G401.6 (cell line): ENCODE measurements around the gene CHMP3.

Experiments used
- FAIRE-seq: peaks from 2 replicates; lab custom pipeline; 2012; peaks lifted over from hg19 to GRCh38; lab: Jason Lieb, UNC

Gene CHMP3

DNA sequence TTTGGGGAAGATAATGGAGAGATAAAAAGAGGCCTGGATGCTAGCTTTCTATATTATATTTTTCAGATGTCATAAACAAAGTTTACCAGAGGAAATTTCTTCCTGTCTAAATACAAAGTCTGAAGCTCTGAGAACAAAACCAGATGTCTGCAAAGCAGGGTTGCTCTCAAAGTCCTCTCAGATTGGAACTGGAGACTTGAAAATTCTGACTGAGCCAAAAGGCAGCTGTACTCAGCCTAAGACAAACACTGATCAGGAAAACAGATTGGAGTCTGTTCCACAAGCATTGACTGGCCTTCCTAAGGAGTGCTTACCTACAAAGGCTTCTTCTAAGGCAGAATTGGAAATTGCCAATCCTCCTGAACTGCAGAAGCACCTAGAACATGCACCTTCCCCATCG, 96.9 kb downstream of the CHMP3 start:
- FAIRE-seq = no peak

DNA sequence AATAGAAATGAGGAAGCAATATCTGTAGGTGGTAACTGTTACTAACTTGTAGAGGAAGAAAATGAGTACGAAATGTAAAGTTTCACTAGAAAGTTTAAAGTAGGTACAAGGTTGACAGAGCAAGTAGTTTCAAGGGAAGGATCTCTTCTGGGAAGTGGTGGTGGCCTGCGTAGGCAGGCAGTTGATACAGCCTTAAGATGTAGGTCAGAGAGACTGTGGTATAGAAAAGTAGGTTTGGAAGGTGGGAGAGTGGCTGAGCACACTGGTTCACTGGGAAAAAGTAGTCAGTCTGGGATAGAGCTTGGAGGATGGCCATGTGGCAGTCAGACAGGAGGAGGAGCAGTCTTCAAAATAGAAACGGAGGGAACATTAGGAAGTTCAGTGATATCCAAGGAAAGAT, 98.6 kb downstream of the CHMP3 start:
- FAIRE-seq = no peak

DNA sequence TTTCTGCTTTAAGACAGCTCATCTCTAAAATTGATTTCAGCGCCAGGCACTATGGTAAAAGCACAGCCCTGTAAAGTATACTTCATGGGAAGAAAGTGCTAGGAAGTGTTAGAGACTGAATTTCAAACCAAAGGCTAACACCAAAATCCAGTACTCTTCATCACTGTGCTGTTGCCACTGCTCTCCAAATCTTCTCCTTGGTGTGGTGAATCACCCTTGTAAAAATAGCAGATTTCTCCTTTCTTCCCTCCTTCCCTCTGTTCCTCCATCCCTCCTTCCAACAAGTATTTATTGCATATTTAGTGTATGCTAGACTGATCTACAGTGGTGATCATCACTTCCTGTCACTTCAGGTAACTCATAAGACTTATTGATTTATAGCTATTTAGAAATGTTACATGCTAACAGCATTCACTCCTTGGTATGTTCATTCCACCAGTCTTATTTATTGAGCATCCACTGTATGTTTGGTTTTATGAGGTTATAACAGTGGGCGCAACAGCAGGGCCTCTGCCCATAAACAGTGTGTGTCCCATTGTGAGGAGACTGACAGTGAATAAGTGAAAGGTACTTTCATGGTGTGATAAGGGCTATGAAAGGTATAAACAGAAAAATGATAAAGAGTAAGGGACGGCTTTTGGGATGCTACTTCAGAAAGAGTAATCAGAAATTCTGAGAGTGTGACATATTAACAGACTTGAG, 102.0 kb downstream of the CHMP3 start:
- no peak for FAIRE-seq

DNA sequence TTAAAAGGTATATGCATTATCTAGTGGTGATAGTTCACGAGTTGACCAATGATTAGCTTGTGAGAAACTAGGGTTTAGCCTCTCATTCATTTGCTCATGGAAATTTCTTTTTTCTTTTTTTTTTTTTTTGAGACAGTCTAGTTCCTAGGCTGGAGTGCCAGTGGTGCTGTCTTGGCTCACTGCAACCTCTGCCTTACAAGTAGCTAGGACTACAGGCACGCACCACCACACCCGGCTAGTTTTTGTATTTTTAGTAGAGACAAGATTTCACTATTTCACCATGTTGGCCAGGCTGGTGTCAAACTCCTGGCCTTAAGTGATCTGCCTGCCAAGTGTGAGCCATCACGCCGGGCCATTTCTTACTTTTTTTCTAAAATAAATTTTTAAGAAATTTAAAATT, 108.1 kb downstream of the CHMP3 start:
- no peak for FAIRE-seq

DNA sequence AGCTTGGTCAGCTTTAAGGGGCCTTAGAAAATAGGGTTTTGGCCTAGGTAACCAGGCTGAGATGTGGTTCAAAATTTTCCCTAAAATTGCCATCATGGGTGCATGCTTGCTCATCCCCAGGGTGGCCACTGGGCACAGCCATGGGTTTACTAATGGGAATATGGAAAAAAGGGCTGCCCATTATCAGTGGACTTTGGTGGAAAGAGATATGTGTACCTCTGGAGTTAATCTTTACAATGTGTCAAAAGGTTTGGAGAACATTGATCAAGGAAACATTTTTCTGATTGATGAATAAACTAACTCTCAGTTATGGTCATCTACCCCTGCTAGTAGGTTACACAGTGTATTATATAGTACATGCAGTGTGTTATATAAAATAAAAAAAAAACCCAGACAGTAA, 109.0 kb downstream of the CHMP3 start:
- FAIRE-seq = no peak

DNA sequence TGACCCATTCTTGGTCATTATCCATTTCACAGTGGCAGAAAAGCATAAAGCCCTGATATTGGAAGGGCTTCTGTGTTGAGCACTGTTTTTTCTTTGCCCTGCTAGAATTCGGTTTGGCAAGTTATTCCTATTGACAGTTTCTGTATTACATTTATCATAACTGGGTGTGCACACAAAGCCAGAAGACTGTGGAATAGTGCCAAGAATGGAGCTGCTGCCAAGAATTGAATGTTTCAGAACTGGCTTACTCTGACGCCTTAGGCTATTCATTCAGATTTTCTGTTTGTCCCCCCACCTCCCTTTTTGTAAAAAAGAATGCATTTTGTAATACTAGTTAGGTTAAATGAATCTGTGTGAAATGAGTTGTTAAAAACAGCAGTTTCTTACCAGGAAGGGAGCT, 109.4 kb downstream of the CHMP3 start:
- no peak for FAIRE-seq
